NCI-H2107 treated with DMSO at 0.1 percent for 48 hours (cell line): ENCODE data around the gene XXYLT1.

Source experiments
- DNase-seq: peaks from one replicate; lab custom pipeline; 2025; ENCODE audit not compliant: unreplicated experiment; lab: John Stamatoyannopoulos, UW

The XXYLT1 gene

GRCh38 chr3:195171093-195171873, 99.7 kb downstream of the XXYLT1 start:
- no peak for DNase-seq

DNA sequence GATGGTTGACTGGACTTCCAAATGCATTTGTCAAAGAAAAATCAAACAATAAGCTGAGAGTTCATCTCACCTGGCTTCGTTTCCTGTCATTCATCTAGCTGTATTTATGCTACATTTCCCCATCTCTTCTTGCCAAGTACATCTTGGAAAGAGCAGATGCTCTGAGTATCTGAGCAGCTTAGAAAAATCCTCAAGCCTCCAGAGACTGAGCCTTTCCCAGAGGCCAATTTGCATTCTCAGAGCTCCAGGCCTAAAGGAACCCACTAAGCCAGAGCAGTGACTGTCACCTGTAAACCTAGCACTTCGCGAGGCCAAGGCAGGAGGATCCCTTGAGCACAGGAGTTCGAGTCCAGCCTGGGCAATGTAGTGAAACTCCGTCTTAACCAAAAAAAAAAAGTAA, 100.5 kb downstream of the XXYLT1 start:
- no peak for DNase-seq

DNA sequence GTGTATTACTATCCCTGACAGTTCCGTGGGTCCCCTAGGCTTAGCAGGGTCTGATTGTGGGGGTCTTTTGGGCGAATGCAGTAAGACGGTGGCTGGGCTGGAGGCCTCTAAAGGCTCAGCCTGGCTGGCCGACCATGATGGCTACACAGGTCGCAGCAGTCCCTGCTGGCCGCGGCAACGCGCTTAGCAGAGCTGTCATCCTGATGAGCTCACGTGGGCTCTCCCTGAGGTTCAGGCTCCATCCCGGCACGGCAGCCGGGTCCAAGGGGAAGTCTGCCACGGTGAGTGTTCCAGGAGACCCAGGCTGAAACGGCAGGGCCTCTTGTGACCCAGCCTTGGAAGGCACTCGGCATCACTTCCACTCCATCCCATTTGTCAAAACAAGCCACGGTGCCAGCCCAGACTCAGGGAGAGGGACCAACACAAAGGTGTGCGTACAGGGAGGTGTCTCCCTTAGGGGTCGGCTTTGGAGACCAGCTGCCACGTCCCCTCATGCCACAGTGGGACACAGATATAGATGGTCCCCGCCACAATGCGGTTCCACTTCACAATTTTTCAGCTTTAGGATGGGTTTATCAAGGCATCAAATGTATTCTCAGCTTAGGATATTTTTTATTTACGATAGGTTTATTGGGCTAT, 101.8 kb downstream of the XXYLT1 start:
- no peak for DNase-seq

GRCh38 chr3:195168009-195168762, 102.8 kb downstream of the XXYLT1 start:
- DNase-seq = no peak

GRCh38 chr3:195165790-195166189, 105.2 kb downstream of the XXYLT1 start:
- no peak for DNase-seq

- DNase-seq = no peak
Measured at GRCh38 chr3:195165265-195165609, 105.7 kb downstream of the XXYLT1 start.

GRCh38 chr3:195164573-195165264, 106.2 kb downstream of the XXYLT1 start:
- DNase-seq = no peak

DNA sequence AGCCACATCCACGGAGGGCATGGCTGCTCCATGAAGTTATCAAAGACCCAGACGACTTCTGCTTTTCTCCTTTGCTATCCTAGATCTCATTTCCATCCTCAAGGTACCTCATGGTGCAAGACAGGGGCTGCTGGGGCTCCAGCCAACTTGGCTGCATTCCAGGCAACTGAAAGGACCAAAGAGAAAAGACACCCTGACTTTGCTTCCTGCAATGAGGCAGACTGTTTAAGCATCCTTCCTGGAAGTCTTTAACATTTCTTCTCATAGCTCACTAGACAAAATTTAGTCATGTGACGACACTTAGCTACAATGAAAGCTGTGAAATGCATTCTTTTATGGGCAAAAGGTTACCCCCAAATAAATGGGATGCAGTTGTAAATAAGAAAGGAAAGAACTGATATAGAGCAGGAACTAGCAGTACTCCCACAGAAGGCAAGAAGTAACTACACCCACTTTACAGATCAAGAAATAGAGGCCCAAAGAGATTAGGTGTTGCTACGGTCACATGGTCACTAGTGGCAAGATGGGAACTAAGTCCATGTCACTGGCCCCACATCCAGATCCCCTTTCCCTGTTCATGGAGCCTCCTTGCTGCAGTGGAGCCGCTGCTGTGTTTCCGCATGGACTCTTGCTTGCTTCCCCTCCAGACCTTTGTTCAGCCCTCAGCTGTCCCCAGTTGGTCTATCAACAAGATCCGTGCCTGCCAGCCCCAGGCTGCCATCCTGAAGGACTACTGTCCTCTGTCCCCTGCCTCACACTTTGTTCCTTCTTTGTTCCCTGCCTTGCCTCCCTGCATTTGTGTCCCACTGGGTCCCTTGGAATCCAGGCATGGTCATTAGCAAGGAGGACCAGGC, 107.0 kb downstream of the XXYLT1 start:
- no peak for DNase-seq

DNA sequence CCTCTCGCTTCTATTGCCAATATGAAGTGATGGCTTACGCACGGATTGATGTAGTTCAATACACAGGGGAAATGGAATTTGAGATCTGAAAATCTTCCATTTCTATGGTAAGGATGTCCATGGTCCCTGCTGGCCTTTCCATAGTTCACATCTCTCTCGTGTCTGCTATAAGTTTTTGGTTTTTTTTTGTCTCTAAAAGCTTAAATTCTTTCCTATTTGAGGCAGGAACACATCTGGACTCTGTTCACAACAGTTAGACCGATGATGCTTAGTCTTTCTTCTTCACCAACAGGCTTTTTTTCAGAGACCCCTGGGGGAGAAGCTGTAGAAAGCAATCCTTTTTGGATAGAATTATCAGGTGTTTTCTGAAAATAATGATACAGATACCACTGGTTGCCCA, 108.1 kb downstream of the XXYLT1 start:
- DNase-seq = no peak

DNA sequence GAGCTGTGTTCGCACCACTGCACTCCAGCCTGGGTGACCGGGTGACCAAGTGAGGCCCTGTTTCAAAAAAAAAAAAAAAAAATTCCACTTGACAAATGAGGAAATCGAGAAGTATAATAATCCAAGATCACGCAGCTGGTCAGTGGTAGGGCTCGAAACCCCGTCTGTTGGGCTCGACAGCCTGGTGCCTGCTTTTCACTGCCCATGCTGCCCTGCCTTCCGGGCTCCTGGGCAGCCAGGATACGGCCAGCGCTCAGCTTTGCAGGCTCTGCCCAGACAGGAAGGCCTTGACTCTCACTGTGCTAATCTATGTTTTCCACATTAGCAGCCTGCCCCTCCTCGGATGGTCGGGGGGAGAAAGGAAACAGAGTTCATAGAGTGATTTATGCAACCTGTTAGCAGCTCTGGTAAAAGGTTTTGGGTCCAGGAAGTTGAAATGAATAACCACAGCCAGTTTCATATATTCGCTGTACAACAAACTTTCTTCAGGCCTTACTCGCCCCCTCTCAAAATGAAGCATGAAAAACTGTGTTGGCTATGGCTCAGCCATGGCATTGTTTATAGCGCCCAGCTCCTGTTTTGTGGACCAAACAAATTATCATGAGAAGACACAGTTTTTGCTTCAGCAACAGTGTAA, 108.8 kb downstream of the XXYLT1 start:
- no peak for DNase-seq

GRCh38 chr3:195160908-195161434, 110.0 kb downstream of the XXYLT1 start:
- DNase-seq = no peak

- DNase-seq = peak; percentile 37
Measured at GRCh38 chr3:195160257-195160898, 110.6 kb downstream of the XXYLT1 start.

DNA sequence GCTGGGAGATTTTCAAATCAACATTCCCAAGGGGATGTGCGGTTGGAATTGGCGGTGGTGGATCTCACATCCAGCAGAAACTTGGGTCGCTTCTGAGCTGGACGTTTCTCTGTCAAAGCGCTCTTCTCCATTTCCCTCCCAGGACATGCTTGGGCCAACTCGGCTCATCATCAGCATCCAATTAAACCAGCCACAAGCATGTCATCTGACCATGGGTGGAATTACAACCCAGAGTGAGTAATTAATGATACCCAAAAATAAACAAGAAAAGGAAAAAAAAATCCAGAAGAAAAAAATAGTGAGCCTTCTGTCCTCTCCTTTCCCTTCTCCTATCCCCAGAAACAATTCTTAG, 111.2 kb downstream of the XXYLT1 start:
- no peak for DNase-seq

GRCh38 chr3:195159117-195159813, 111.7 kb downstream of the XXYLT1 start:
- DNase-seq = no peak

DNA sequence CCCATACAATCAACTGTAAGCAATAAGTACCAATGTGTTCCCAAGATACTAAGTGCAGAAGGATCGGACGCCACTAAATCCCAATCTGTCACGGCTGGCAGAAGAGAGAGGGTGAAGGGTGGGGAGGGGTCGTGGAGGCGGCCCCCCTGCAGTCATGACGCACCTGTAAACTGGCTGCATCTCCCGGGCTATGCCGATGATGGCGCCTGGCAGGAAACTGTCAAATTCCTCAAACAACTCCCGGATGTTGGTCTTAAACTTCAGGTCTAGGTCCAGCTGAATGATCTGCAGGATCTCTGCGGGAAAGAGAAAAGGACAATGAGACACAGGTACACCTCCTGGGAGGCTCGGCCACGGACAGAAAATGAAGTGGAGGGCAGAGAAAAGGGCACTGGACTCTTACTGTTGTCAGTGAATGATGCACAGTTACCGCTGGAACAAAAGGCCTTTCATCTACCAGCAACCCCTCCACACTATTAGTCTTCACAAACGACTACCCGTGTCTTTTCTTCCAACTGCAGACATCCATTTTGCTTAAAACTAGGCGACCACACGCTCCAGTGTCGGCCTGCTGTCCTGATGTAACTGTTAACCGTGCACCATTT, 114.6 kb downstream of the XXYLT1 start:
- no peak for DNase-seq

- DNase-seq = peak; percentile 87
Measured at GRCh38 chr3:195155570-195156241, 115.3 kb downstream of the XXYLT1 start.

- DNase-seq = peak; percentile 99
Measured at GRCh38 chr3:195154793-195155535, 116.0 kb downstream of the XXYLT1 start.
